Measurements from ENCODE around the gene HEXIM2.

- TF ChIP-seq, protein P1, sequence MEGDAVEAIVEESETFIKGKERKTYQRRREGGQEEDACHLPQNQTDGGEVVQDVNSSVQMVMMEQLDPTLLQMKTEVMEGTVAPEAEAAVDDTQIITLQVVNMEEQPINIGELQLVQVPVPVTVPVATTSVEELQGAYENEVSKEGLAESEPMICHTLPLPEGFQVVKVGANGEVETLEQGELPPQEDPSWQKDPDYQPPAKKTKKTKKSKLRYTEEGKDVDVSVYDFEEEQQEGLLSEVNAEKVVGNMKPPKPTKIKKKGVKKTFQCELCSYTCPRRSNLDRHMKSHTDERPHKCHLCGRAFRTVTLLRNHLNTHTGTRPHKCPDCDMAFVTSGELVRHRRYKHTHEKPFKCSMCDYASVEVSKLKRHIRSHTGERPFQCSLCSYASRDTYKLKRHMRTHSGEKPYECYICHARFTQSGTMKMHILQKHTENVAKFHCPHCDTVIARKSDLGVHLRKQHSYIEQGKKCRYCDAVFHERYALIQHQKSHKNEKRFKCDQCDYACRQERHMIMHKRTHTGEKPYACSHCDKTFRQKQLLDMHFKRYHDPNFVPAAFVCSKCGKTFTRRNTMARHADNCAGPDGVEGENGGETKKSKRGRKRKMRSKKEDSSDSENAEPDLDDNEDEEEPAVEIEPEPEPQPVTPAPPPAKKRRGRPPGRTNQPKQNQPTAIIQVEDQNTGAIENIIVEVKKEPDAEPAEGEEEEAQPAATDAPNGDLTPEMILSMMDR (conservative IDR thresholded peaks at IDR 0.05), result no peak
- no peak for TF ChIP-seq EZH2 (IDR thresholded peaks at IDR 0.05; ENCODE audit: low read depth)
Measured at GRCh38 chr17:45116434-45117016, 45.1 kb upstream of the HEXIM2 start.

Data from PC-9 (cell line).